SK-N-MC (cell line): Measurements from ENCODE around the gene DERA.
"Not testable (repeated sequence)": the region's sequence is repeated elsewhere in the genome, so short reads cannot be mapped to it uniquely, and the experiment has no call there.

Experiments
- DNase-seq: peaks from one replicate; pipeline ENCODE4 v3.0.0-alpha.2; 2011; ENCODE audit warnings: low read depth, low spot score
- H3K27ac ChIP-seq: fragments of 200-600 bp; sonication (generic); 2 replicates; pipeline ENCODE4 v1.5.1; 2016; ENCODE audit warnings: mixed run types
- H3K36me3 ChIP-seq: fragments of 200-600 bp; sonication (generic); 2 replicates; pipeline ENCODE4 v1.6.1; 2017; ENCODE audit warnings: antibody characterized with exemption, low read length, mixed read lengths; ENCODE audit not compliant: insufficient read depth
- H3K4me3 ChIP-seq: fragments of 200-600 bp; sonication (generic); 2 replicates; pipeline ENCODE4 v1.5.1; 2016
- H3K9ac ChIP-seq: fragments of 200-600 bp; sonication (generic); 2 replicates; pipeline ENCODE4 v1.8.0; 2017; ENCODE audit warnings: mixed run types, mixed read lengths; ENCODE audit not compliant: insufficient read length
- H3K9me3 ChIP-seq: fragments of 200-600 bp; sonication (generic); 2 replicates; pipeline ENCODE4 v1.6.1; 2017; ENCODE audit warnings: low read depth, mild to moderate bottlenecking, antibody characterized with exemption, low read length, moderate library complexity, mixed read lengths
- EZH2 ChIP-seq: fragments of 200-600 bp; sonication (generic); IDR thresholded peaks from one replicate; pipeline ENCODE4 v1.6.1; 2017; ENCODE audit warnings: antibody characterized with exemption
- FOXP2 ChIP-seq: optimal IDR thresholded peaks from 2 replicates; pipeline ENCODE3; 2011; ENCODE audit warnings: mild to moderate bottlenecking, moderate library complexity; ENCODE audit not compliant: insufficient read depth; ENCODE audit errors: extremely low read length, control extremely low read depth
- POLR2AphosphoS5 ChIP-seq: IDR thresholded peaks from 2 replicates; pipeline ENCODE4 v1.6.1; 2012; ENCODE audit warnings: mild to moderate bottlenecking, low read depth, low read length, borderline replicate concordance

The DERA gene

GRCh38 chr12:15962760-15963159 is 51.6 kb downstream of the DERA start:
- H3K4me3 ChIP-seq = no peak overlapping the region
- no peaks in the 10 kb centered on the region for H3K9me3 ChIP-seq
- no peak overlapping the region for H3K27ac ChIP-seq
- peaks cover 19% of the 10 kb centered on the region; the same call in 1 of the 2 replicates for H3K36me3 ChIP-seq
- TF ChIP-seq FOXP2 = no peak
- TF ChIP-seq POLR2AphosphoS5 = no peak
- TF ChIP-seq EZH2 = no peak
- no peak overlapping the region for H3K9ac ChIP-seq
- DNase-seq = no peak

- Histone ChIP-seq H3K36me3 (peaks cover 19% of the 10 kb centered on the region; the same call in 1 of the 2 replicates), H3K9ac (no peak overlapping the region), H3K4me3 (no peak overlapping the region), H3K9me3 (no peaks in the 10 kb centered on the region), H3K27ac (no peak overlapping the region)
- TF ChIP-seq FOXP2 (no peak), POLR2AphosphoS5 (no peak), EZH2 (no peak)
- no peak for DNase-seq
Measured at GRCh38 chr12:15963271-15963670, 52.1 kb downstream of the DERA start.

- Histone ChIP-seq H3K27ac (no peak overlapping the region), H3K36me3 (peaks cover 13% of the 10 kb centered on the region; the same call in 1 of the 2 replicates), H3K4me3 (no peak overlapping the region), H3K9ac (no peak overlapping the region), H3K9me3 (no peaks in the 10 kb centered on the region)
- TF ChIP-seq EZH2 = no peak
- no peak for TF ChIP-seq POLR2AphosphoS5
- TF ChIP-seq FOXP2 = no peak
- no peak for DNase-seq
Measured at GRCh38 chr12:15966426-15966825, 55.3 kb downstream of the DERA start.

- not testable (repeated sequence) for H3K9ac ChIP-seq, DNase-seq, H3K9me3 ChIP-seq, H3K4me3 ChIP-seq, H3K27ac ChIP-seq
- peaks cover 10% of the 10 kb centered on the region; the same call in 1 of the 2 replicates for H3K36me3 ChIP-seq
Measured at GRCh38 chr12:15967053-15967452, 55.9 kb downstream of the DERA start.

GRCh38 chr12:15971211-15971610 is 60.1 kb downstream of the DERA start:
- DNase-seq = no peak
- no peak for TF ChIP-seq POLR2AphosphoS5
- no peak for TF ChIP-seq EZH2
- TF ChIP-seq FOXP2 = no peak
- Histone ChIP-seq H3K9me3 (no peaks in the 10 kb centered on the region), H3K9ac (no peak overlapping the region), H3K27ac (no peak overlapping the region), H3K36me3 (no peaks in the 10 kb centered on the region; the same call in 1 of the 2 replicates), H3K4me3 (no peak overlapping the region)

- no peak for TF ChIP-seq POLR2AphosphoS5
- no peaks in the 10 kb centered on the region; the same call in 1 of the 2 replicates for H3K36me3 ChIP-seq
- DNase-seq = no peak
- no peaks in the 10 kb centered on the region for H3K9me3 ChIP-seq
- H3K27ac ChIP-seq = no peak overlapping the region
- H3K9ac ChIP-seq = no peak overlapping the region
- no peak overlapping the region for H3K4me3 ChIP-seq
Measured at GRCh38 chr12:15972894-15973293, 61.8 kb downstream of the DERA start.

- H3K27ac ChIP-seq = no peak overlapping the region
Measured at GRCh38 chr12:15977999-15978951, 67.1 kb downstream of the DERA start.

GRCh38 chr12:15979096-15980092 is 68.3 kb downstream of the DERA start:
- DNase-seq = no peak
- no peaks in the 10 kb centered on the region for H3K9me3 ChIP-seq
- no peak overlapping the region for H3K4me3 ChIP-seq
- H3K9ac ChIP-seq = no peak overlapping the region
- no peak overlapping the region for H3K27ac ChIP-seq
- no peak for TF ChIP-seq POLR2AphosphoS5
- H3K36me3 ChIP-seq = no peaks in the 10 kb centered on the region; the same call in 1 of the 2 replicates

More at GRCh38 chr12:15977999-15978951, 67.1 kb downstream of the DERA start:
- H3K9ac ChIP-seq = no peak overlapping the region
- TF ChIP-seq FOXP2 (no peak), POLR2AphosphoS5 (no peak), EZH2 (no peak)
- H3K9me3 ChIP-seq = no peaks in the 10 kb centered on the region
- no peak for DNase-seq
- H3K36me3 ChIP-seq = no peaks in the 10 kb centered on the region; the same call in 1 of the 2 replicates
- H3K4me3 ChIP-seq = no peak overlapping the region
